COLO668 (cell line): Measurements from ENCODE around the gene DDX23.

ENCODE experiments used
- DNase-seq: peaks from one replicate; lab custom pipeline; 2025; ENCODE audit not compliant: unreplicated experiment; lab: John Stamatoyannopoulos, UW

DDX23 gene

DNA sequence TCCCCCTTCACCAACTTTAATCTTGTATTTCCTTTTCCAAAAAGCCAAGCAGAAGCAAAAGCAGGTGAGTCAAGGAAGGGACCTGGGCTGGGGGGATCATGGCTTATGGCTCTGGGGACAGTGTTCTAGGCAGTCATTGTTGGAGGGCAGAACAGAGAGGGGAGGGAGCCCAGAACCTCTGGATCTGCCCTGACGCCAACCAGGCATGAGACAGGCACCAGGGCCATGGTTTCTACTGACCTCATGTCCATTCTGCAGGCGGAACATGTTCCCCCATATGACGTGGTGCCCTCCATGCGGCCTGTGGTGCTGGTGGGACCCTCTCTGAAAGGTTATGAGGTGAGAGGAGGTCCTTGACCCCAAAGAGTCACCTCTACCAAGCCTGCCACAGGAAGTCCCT, 27.1 kb downstream of the DDX23 start:
- no peak for DNase-seq

DNA sequence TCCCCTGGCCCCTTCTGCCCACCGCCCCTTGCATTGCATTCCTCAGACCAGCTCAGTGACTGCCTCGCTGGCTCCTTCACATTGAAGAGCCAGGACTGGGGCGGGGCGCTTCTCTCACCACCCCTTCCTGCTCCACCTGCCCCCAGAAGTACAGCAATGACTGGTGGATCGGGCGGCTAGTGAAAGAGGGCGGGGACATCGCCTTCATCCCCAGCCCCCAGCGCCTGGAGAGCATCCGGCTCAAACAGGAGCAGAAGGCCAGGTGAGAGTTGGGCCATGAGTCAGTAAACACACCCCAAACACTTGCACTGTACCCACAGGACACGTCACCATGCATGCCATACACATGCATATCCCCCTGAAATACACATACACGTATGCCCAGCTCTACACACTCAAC, 27.9 kb downstream of the DDX23 start:
- DNase-seq = peak; percentile 88

DNA sequence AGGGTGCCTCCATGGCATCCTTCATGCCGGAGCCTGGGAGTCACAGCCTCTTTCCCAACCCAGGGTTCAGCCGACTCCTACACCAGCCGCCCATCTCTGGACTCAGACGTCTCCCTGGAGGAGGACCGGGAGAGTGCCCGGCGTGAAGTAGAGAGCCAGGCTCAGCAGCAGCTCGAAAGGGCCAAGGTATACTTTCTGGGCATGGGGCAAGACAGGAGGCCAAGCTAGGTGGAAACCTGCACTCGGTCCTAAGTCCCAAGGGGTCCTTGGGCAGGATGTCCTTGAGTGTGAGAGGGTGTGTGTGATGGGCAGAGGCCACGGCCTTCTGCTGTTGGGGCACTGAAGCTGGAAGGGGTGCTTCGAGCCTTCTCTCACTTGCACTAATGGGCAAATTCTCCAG, 28.7 kb downstream of the DDX23 start:
- DNase-seq = no peak

DNA sequence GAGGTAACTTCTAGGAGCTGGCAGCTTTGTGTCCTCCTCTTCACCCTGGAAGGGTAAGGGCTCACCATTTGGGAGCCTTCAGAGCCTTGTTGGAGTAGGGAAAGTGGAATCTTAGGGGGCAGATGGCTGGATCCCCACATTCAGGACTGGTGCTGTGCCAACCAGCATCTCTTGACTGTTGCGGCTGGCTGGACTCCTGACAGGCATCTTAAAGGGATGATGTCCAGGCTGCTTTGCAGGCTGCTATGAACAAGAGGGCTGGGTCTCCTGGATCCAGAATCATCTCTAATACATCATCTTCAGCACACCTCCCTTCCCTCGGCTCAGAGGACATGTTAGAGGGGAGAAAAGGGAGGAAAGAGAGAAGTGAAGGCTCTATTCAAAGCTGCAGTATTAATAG, 29.3 kb downstream of the DDX23 start:
- DNase-seq = no peak

DNA sequence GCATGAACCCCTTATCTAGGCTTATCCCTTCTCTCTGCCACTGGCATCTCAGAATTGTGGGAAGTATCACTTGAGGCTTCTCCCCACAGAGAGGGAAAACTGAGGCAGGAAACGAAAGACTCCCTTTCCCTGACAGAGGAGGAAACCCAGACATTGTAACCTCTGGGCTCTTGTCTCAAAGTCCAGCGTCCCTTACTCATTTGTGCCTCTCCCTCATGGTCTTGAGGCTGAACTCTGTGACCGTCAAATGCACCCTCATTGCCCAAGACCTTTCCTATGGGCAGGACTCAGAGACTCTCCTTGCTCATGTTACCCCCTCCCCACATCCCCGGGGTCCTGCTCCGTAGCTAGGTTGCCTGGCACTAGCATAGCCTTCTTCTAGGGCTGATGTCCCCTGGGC, 29.8 kb downstream of the DDX23 start:
- no peak for DNase-seq

DNA sequence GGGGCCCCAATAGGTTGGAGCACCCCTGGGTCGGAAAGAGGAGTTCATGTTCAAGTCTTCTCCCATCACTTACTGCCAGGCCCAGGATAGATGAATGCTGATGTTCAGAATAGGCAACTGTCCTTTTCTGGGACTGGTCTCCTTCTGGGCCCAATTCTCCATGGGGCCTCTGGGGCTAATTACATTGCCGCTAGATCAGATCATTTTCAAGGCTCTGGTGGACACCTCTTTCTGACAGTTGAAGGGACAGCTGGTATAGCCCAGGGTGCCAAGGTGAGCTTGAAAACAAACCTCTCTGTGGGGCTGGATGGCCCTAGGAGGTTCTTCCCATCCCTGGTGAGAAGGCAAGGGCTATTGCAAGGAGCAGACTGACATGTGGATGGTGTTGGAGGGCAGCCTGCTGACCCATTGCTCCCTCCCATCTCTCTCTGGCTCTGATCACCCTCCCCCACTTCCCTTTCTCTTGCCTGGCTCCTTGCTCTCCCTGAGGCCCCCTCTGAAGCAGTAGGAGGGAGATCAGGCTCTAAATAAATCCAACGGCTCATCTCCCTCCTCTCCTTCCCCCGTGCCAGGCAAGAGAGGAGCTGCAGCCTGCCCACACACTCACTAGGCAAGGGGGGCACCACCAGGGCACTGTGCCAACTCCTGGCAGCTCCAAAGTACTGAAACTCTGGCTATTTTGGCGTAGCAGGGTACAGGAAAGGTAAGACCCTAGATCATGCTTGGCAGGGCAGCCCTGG, 31.8 kb downstream of the DDX23 start:
- DNase-seq = no peak

DNA sequence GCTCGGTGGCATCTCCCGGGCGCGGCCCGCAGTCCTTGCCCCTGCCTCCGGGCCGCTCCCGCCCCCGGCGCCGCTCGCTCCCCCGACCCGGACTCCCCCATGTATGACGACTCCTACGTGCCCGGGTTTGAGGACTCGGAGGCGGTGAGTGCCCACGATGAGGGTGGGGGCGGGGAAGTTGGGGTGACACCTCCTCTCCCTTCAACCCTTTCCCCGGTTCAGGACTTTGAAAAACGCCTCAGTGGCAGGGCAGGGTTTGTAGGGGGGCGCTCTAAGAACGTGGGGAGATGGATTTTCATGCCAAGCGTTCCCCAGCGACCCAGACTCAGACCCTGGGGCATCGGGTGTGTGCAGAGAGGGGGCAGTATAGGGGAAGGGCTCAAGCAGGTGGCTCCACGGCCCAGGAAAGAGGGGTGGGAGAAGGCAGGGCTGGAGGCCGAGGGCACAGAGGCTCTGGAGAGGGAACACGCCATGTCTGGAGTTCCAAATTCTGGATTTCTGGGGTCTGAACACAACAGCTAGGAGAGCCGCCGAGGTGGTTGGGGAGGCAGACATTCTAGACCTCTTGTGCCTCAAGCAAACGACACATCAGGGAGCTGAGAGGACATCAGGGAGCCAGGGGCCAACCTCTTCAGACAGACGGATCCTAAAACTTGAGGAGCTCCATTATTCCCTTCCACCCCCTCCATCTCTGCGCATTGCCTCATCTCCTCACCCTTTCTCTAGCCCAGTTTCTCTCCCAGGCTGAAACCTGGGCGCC, 33.0 kb downstream of the DDX23 start:
- no peak for DNase-seq

DNA sequence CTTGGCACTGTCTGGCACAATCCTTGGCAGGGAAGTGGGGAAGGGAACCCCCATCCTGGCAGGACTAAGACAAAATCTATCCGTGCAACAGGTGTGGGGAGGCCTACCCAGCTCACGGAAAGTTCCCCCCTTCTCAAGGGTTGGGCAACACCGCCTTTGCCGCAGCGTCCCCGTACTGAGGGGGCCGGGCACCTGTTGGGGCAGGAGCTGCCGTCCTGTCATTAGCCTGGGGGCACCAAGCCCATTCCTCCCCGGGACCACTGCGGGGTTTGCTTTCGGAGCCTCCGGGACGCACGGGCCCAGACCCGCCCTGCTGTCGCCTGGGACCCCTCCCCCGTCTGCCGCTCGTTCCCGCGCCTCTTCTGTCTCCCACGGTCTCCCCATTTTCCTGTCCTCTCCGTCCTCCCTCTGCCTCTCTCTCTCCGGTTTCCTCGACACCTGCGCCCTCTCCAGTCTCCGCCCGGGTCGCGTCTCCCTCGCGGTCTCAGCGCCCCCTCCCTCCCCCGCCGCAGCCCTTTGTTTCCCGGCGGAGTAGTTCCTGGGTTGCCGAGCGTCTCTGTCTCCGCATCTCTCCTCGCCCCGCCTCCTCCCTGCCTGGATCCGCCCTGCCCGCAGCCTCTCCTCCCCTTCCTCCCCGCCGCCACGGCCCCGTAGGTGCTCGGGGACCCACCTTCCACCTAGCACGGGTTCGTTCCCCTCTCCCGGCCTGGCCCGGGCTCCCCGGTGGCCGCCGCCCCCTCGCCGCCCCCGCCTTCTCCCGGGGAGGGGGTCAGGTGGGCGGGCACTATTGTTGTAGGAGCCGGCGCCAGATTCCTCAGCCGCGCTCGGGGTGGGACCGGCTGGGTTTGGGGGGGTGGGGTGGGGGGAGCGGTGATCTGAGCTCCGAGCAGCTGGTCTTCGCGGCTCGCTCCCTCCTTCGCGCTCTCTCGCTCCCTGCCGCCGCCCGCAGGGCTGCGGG, 33.8 kb downstream of the DDX23 start, which contains the start of gene CACNB3:
Gene CACNB3, plus strand, starts transcription at position 624 of the 958 bp plus-strand sequence. CDS start 434 bp downstream, outside the sequence.
- DNase-seq = peak; percentile 66

DNA sequence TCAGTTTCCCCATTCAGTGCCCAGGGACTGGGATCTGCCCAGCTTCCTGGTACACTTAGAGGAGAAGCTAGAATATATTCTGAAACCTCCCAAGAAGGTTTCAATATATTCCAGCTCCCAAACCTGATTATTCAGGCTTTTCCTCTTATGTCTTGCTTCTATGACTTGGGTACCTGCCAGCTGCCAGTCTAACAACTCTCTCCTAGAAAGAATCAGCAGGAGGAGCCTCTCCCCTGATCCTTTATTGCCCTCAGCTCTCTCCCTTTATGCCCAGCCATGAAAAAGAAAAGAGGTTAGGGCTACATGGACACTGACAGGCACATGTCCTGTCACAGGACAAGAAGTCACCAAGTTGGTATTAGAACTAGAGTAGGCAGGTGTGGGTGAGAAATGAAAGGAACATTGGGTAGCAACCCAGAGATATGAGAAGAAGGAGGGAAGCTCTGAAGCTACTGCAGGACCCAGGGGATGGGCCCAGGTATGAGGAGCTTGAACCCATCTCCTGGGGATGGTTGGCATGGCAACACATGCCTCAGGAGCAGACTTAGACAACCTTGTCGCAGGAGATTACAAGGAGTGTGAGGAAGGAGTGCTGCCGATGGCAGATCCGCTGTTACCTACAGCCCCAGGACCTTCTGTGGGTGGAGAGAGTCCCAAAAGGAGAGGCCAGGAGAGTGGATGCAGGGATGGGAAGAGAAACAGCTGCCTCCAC, 35.7 kb downstream of the DDX23 start:
- no peak for DNase-seq

DNA sequence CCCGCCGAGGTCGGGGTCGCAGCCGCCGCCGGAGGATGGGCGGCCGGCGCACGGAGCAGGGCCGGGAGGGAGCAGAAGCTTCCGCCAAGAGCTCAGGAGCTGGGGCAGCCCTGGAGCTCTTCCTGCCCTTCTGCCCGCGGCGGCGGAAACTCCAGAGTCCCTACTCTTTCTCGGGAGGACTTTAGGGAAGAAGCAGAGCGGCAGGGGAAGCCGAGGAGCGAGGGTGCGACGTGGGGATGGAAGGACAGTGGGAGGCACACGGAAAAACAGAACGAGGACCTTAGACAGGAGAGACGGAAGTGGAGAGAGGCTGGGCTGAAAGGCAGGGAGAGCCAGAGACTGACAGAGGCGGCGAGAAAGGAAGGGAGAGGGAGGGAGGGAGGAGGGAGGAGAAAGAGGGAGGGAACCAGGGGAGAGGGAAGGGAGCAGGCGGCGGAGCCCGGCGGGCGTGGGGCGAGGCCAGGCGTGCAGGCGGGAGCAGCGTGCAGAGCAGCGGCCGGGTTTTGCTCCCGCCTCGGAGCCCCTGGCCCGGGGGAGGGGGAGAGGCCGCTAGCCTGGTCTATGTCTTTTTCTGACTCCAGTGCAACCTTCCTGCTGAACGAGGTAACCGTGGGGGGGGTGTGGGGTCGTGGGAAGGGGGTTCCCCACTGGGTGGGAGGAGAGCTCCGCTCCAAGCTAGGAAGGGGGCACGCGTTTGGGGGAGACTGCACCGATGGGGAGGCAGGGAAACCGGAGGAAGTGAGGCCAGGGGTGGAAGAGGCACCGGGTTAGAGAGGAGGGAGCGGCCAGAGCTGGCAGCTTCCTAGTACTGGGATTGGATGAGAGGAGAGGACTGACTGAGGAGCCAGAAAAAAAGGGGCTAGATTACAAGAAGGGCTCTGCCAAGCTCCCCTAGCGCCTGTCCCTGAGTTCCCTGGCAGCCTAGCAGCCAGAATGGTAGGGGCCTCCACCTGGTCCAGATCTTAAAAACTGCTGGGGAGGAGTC, 36.5 kb downstream of the DDX23 start:
- DNase-seq = peak; percentile 72

DNA sequence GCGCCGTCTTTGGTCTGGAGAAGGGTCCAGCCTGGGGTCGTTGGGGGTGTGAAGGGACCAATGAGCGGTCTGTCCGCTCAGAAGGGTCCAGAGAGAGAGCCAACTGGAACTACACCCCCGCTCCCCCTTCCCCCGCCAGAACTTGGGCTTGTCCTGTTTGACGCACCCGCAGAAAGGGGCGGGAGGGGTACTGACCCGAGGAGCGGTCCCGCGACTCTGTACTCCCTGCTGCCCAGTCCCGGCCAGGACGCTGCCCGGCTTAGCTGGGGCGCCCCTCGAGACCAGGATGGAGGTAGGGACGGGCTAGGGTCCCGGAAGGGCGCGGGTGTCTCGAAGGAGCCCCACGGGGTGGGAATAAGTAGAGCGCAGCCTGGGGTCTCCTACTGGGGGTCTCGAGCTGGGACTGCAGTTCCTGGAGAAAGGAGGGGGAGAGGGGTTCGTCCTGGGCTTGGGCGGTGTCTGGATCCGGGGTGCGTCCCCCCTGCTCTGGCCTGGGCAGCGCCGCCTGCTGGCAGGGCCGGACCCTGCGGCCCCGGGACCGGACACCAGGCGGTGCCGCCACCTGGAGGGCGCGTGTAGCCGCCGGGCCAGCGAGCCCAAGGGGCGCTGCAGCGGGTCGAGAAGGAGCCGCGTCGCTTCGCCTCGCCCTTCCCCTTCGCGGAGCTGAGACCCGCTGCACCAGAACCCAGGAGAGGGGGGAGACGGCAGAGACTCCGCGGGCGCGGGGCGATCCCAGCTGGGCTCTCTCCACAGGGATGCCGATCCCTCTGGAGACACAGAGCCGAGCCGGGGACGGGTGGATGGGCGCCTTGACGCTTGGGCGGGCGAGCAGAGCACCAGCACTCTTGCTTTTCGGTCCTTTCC, 37.5 kb downstream of the DDX23 start:
- peak; percentile 77 for DNase-seq

DNA sequence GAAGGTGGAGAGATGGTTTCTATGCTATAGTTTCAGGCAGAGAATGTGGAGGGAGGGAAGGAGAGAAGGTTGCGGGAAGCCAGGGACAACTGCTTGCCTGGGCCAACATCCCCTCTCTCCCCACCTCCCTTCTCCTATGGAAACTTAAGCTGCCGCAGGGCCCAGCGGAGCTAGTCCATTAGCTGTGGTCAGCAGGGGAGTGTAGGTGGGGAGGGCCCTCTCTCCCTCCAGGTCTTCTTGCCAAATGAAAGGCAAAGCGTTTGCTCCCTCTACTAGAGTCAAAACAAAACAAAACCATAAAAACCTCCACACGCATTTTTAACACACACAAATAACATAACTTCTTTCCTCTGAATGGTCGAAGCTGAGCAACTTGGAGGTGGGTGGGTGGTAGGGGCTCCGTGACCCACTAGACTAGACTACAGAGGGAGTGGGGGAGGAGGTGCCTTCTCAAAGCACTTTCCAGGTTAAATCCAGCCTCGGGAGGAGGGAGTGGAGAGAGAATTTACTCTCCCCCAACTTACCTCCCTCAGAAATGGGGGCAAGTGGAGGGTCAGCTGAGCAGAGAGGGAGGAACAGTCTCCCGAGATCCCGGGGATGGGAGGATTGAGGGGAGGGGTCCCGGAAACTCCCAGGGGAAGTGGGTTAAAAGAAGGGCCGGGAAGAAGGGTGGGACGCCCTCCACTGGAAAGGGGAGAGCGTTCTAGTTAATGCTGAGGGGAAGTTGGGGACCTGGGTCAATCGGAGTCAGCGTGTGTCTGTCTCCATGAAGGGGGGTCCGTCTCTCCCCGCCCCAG, 38.3 kb downstream of the DDX23 start:
- no peak for DNase-seq

DNA sequence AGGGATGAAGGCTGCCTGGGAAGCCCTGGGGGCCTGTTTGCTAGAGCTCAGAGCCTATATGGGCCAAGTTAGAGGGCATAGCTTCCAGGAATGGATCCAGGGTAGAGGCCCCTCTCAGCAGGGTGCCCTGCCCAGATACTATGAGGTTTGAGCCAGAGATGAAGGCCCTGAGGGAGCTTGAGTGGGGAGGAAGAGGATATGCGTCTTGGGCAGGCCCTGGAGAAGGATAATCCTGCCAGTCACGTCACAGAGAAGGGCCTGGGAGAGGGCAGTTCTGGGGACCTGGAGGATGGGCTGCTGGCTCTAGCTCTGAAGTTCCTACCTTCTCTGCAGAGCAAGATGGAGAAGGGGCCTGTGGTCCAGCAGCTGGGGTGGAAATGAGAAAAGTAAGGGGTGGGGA, 39.6 kb downstream of the DDX23 start:
- no peak for DNase-seq

DNA sequence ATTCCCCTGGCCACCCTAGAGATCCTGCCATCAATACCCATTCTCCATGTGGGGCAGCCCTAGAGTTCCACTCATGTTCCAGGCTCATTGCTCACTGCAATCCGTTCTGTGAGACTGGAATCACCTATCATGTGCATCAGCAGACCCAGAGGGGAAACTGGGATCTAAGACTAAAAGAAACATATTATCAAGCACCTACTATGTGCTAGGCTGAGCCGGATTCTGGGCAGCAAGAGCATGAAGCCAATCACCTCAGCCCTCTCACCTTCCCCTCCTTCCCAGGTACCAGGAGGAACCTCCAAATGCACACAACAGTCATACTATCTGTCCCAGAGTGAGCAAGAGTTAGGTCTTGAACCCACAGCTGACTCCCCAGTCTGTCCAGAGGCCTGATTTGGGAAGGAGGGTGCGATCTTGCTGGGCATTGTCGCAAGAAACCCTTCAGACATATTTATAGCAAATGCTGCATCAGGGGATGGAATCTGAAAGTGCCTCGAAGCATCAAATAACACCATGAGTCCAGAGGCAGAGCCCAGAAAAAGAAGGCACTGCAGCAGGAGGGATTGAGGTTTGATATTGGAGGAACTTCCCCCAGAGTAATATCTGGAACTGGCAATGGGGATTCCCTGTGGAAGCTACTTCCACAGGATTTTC, 40.4 kb downstream of the DDX23 start:
- DNase-seq = no peak

DNA sequence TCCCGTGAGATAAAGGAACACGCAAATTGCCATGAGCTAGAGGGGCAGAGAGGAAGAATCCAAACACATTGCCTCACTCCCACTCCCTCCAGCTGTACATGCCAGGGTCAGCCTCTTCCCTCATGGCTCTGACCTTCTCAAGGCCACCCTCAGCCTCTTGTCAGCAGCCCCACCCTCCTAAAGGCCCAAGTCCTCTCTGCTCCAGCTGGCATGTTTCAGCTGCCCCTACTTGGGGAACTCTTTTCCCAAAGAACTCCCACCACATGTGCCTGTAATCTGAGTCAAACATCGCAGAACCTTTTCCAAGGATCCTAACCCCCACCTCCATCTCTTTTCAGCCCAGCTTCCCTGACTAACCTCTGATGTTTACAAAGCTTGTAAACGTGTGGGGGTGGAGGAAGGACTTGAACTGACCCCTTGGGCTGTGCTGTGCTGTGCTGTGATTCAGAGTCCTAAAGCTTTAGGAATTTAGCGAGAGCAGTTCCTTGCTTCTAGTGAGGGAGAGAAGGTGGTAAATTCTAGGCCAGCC, 41.0 kb downstream of the DDX23 start:
- DNase-seq = no peak

DNA sequence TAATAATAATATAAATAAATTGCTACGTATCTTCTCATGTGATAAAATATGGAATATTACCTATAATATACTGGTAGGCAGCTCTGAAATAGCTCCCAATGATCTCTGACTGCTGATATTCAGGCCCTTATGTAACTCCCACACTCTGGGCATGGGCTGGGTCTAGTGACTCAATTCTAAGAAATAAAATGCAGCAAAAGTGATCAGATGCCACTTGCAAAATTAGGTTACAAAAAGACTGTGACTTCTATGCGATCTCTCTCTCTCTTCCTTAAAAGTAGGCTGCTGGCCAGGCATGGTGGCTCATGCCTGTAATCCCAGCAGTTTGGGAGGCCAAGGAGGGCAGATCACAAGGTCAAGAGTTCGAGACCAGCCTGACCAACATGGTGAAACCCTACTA, 44.0 kb downstream of the DDX23 start:
- no peak for DNase-seq

DNA sequence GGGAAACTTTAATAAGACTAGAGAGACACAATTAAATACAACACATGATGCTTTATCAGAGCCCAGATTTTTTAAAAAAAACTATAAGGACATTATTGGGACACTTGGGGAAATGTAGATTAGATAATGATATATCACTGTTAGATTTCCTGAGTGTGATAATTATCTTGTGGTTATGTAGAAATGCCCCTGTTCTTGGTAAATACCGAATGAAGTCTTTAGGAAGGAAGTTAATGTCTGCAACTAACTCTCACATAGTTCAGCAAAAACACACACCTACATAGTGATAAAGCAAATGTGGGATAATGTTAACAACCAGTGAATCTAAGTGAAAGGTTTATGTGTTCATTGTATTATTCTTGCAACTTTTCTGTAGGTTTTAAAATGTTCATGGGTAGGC, 48.3 kb downstream of the DDX23 start:
- no peak for DNase-seq
